Peyer's patch (tissue), 4 donors: ENCODE results near the gene NFKB1.

ENCODE experiments used
- CTCF ChIP-seq, 6 experiments: fragments of 450-650 bp in 4 of 6; fragments of 200-600 bp in 2 of 6; sonication (generic) in 1 of 6; IDR thresholded peaks; one replicate each; pipeline ENCODE4 v1.5.1; 2017 to 2019; ENCODE audit warnings: antibody characterized with exemption in 6 of 6, mild to moderate bottlenecking in 3 of 6, moderate library complexity in 1 of 6
- POLR2A ChIP-seq, 2 donors: fragments of 450-650 bp; IDR thresholded peaks; one replicate each; pipeline ENCODE4 v1.5.1; 2017; ENCODE audit warnings: antibody characterized with exemption in 2 of 2, mild to moderate bottlenecking in 2 of 2, moderate library complexity in 2 of 2

- TF ChIP-seq CTCF (IDR thresholded peaks at IDR 0.05) (no peak), POLR2A (IDR thresholded peaks at IDR 0.05) (no peak)
Observed at GRCh38 chr4:102473476-102473875, 27.7 kb upstream of the NFKB1 start.
